GM20000 (cell line): ENCODE measurements around the gene RRP9.

Source experiments
- DNase-seq: peaks from one replicate; pipeline ENCODE4 v3.0.0; 2012; ENCODE audit warnings: low spot score
- CTCF ChIP-seq: IDR thresholded peaks from 2 replicates; pipeline ENCODE4 v1.5.1; 2012; ENCODE audit warnings: mild to moderate bottlenecking, control low read depth; ENCODE audit errors: extremely low read depth, missing control alignments

RRP9 gene

GRCh38 chr3:51953445-51953844 is 11.7 kb upstream of the RRP9 start:
- TF ChIP-seq CTCF: no peak
- no peak for DNase-seq

GRCh38 chr3:51950899-51951298 is 9.2 kb upstream of the RRP9 start:
- DNase-seq: no peak
- TF ChIP-seq CTCF: no peak

GRCh38 chr3:51949121-51949520 is 7.4 kb upstream of the RRP9 start:
- DNase-seq: no peak
- TF ChIP-seq CTCF: no peak

- DNase-seq: no peak
- no peak for TF ChIP-seq CTCF
These were observed 6.4 kb upstream of the RRP9 start for GRCh38 chr3:51948016-51948580.

- DNase-seq: no peak
- TF ChIP-seq CTCF: no peak
These were observed 5.7 kb upstream of the RRP9 start for GRCh38 chr3:51947215-51947900.

GRCh38 chr3:51946796-51947195 is 5.1 kb upstream of the RRP9 start:
- DNase-seq: no peak
- TF ChIP-seq CTCF: no peak

- DNase-seq: no peak
- no peak for TF ChIP-seq CTCF
These were observed 4.4 kb upstream of the RRP9 start for GRCh38 chr3:51945926-51946705.
